HG03060 (cell line): ENCODE data around the gene HABP4.
A peak's percentile ranks its signal among the peaks of the same experiment; 100 is the strongest.

ENCODE experiments used
- ATAC-seq: cut with Tn5 transposase; IDR thresholded peaks from one replicate; pipeline ENCODE4 v1.9.1; 2021; ENCODE audit warnings: low read depth, moderate number of reproducible peaks; ENCODE audit not compliant: unreplicated experiment

HABP4 gene

DNA sequence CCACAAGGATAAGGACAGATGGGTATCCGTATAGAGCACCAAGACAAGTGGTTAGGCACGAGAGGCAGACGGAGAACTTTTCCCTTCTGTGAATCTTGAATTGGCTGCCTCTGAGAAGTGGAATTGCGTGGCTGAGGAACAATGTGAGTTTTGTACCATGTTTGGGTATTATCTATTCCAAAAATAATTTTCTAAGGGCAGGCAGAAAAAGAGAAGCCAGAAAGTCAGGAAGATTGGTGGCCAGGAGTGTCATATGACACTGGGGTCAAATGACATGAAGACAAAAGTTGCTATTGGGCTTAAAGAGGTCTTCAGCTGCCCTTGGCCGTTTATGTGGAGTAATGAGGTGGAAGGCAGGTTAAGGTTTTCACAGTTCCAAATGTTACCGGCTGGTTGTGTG is 14.5 kb downstream of the HABP4 start:
- ATAC-seq: no peak

- no peak for ATAC-seq
These were observed 17.8 kb downstream of the HABP4 start for GRCh38 chr9:96467784-96468183.

GRCh38 chr9:96476013-96476412 is 26.0 kb downstream of the HABP4 start:
- ATAC-seq: no peak

DNA sequence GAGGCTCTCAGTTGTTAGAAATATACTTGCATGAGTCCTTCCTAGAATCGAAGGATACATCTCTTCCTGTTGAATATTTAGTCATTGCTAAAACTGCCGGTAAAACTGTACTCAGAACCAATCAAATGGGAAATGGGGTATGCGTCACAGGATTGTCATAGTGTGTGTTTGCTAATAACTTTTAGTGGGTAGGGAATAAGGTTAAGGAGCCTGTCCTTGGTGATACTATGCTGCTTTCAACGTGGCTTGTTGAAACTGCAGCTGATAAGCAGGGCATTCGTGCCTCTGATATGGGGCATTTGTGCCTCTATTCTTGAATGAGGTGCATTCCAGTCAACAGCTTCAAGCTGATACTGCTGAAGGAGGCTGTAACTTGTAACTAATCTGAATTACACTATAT is 26.6 kb downstream of the HABP4 start:
- ATAC-seq: no peak

GRCh38 chr9:96478829-96479371 is 28.9 kb downstream of the HABP4 start:
- ATAC-seq: peak; percentile 45

GRCh38 chr9:96480736-96481135 is 30.8 kb downstream of the HABP4 start:
- ATAC-seq: no peak

GRCh38 chr9:96482476-96482875 is 32.5 kb downstream of the HABP4 start:
- ATAC-seq: no peak

GRCh38 chr9:96483197-96483596 is 33.2 kb downstream of the HABP4 start:
- no peak for ATAC-seq

GRCh38 chr9:96483733-96484390 is 33.9 kb downstream of the HABP4 start:
- no peak for ATAC-seq

- ATAC-seq: peak; percentile 87
These were observed 34.6 kb downstream of the HABP4 start for GRCh38 chr9:96484521-96484931.

DNA sequence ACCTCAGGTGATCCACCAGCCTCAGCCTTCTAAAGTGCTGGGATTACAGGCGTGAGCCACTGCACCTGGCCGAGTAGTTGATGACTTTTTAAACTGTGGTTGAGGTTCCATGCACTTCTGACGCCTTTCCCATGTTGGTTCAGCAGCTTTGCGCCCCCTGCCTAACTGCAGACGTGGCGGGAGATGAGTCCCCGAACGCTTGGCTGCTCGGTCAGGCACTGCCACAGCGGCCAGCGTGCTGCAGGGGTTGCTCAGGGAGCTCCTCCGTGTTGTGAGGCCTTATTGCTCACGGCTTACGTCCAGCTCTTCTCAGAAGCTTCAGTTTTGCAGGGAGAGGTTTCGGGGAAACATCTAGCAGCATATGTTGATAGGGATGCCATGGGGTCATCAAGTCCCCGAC is 35.3 kb downstream of the HABP4 start:
- no peak for ATAC-seq

DNA sequence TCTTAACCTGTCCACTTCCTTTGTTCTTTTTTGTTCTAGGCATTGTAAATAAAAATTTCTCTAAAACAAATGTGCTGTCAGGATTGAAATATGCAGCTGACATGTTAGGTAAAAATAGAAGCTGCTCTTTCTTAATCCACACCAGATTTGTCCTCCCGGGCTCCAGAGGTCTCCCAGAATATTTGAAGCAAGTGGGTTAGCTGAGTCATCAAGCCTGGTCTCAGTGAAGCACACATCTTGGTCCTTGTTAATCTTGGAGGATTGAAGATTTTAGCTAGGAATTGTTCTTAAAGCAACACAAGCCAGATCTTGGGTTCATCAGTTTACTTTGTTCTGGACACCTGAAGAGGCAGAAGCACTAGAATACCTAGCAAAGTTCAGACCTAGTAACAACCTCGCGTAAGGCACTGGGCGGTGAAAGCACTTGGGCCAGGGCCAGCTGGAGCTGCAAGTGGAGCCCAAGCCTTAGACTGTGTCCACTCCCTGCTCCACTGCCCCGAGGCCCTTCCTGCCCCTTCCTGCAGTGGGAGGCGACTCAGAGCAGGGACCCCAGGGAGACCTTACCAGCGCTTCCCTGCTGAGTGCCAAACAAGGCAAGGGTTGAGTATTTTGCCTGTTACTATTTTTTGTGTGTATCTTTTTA is 36.5 kb downstream of the HABP4 start:
- ATAC-seq: no peak

GRCh38 chr9:96487029-96487396 is 37.0 kb downstream of the HABP4 start:
- ATAC-seq: no peak

GRCh38 chr9:96487949-96488348 is 38.0 kb downstream of the HABP4 start:
- no peak for ATAC-seq

DNA sequence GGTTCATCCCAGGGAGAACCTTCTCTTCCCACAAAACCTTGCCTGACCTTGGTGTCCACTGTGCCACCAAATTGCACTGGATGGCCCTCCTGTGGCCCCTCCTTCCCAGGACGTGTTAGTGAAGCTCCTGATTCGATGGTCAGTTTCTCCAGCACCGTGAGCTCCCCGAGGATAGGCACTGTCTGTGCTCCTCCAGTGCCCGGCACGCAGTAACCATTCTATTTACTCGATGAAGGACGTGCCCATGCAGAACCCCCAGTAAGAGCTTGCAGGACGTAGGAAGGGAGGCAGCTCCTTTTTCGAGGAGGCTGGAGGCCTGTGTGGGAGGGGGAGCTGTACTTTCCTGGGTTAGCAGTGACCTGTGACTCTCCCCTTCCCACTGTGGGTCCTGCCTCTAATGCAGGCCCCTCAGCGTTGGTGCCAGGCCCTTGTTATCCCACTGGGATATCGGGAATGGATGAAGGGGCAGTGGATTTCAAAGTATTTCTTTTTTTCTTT is 39.6 kb downstream of the HABP4 start:
- no peak for ATAC-seq

DNA sequence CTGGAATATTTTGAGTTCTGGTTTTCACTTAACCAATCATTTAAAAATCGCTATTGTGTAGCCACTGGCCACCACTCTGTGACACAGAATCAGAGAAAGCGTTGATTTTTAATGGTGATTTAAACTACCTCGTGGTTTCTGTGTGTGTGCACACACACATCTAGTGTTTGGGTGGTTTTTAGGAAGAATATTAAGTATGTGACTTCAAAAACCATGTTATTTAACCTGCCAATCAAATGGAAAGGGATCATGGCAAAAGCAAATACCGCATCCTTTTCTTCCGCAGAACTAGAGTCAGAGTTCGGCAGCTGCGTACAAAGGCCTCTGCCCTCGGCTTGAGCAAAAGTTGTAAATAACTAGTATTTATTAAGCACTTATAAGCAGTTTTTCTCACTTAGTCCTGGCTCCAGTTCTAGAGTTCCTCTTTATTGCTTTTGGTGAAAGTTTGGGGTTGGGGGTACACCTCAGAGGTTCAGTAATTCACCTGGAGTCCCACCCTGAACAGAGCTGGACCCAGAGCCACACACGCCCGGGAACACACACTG is 40.6 kb downstream of the HABP4 start:
- ATAC-seq: no peak

GRCh38 chr9:96491079-96491879 is 41.3 kb downstream of the HABP4 start:
- no peak for ATAC-seq

DNA sequence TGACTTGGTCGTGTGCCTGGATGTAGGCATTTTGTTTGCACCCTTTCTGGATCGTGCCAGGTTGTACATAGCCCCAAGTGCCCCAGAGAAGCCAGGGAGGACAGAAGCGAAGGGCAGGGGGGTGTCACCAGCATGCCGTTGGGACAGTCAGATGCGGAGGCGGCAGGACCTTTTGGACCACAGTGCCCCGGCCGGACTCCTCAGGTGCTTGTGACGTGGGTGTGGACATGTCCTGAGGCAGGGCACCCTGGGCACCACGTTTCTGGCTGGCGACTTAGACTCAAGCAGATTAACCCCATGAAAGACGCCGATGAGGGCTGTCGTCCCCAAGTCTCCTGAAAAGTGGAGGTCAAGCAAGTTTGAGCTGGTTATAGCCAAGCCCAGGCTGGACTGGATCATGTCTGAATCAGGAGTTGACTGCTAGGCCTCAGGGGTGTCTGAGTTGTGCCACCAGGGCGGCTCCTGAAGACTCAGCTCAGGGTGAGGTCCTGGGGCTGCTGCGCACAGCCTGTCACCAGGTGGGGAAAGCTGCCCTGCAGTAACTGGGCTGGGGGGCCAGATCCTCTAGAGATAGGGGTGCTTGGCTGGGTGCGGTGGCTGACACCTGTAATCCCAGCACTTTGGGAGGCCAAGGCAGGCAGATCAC is 42.0 kb downstream of the HABP4 start:
- ATAC-seq: no peak

- ATAC-seq: no peak
These were observed 43.1 kb downstream of the HABP4 start for GRCh38 chr9:96492993-96493531.

- ATAC-seq: no peak
These were observed 43.8 kb downstream of the HABP4 start for GRCh38 chr9:96493757-96494156.
